Left cardiac atrium (tissue), 4 donors: ENCODE results near the gene CMTM1. TPM values are rescaled to one million over a fixed set of nuclear protein-coding genes. Genes with fewer than 3 reads are reported as not detected.
"Not testable (repeated sequence)": the region's sequence is repeated elsewhere in the genome, so short reads cannot be mapped to it uniquely, and the experiment has no call there.

Source experiments
- ATAC-seq, 2 donors: fragments of 200-7000 bp; cut with Tn5 transposase; one replicate each; pipeline ENCODE4 v1.9.1; 2020; ENCODE audit warnings: mild to moderate bottlenecking in 2 of 2, moderate library complexity in 2 of 2
- DNase-seq: peaks from one replicate; pipeline ENCODE4 v3.0.0-alpha.2; 2020
- intact Hi-C, 2 donors: fragments of 100-400 bp; cut with DNase I; formaldehyde crosslinking; loops; one replicate each; pipeline versions ENCODE4 v1.14.1 to v1.15.1; 2022 to 2023
- total RNA-seq, 2 donors: library from RNA; stranded (reverse); fragmentation: NEBNext Ultra II Directional; extraction: Animal tissue kit (Norgen Biotek cat#: 25700); gene quantifications; one replicate each; pipeline ENCODE4 v1.2.1, GENCODE V29; 2021
- donor health status: DM: no; HTN: yes; CAD: no.
- donor health status: DM: no; HTN: yes; CAD: no; lungs with severe emphysema.
- donor health status: DM: yes; HTN: yes; CAD: no.
- donor health status: Dilated cardiomyopathy.

CMTM1 gene
- total RNA-seq, 2 donors from 2014 or later, result 1.3 to 3.0 TPM

GRCh38 chr16:66581246-66581952 lies 15.2 kb downstream of the CMTM1 start:
- DNase-seq (no peak), ATAC-seq (no peak)
- intact Hi-C loops, result no loop called here

GRCh38 chr16:66585481-66586239 lies 19.4 kb downstream of the CMTM1 start:
- ATAC-seq, result peak in 1 of 2 donors; percentile 39
- DNase-seq, result no peak
- intact Hi-C loops, result no loop called here

- intact Hi-C loops, result no loop called here
- ATAC-seq (no peak), DNase-seq (no peak)
Observed at GRCh38 chr16:66587881-66588600, 21.8 kb downstream of the CMTM1 start.

- intact Hi-C loops, result no loop called here
Observed at GRCh38 chr16:66588981-66589713, 22.9 kb downstream of the CMTM1 start.

GRCh38 chr16:66590322-66590721 lies 24.1 kb downstream of the CMTM1 start:
- ATAC-seq, result no peak
- no peak for DNase-seq
- intact Hi-C loops, result no loop called here

More at GRCh38 chr16:66588981-66589713, 22.9 kb downstream of the CMTM1 start:
- DNase-seq, result no peak
- ATAC-seq, result peak; percentile 79 to 83

GRCh38 chr16:66591018-66591417 lies 24.8 kb downstream of the CMTM1 start:
- intact Hi-C loops, result no loop called here
- no peak for DNase-seq
- no peak for ATAC-seq

GRCh38 chr16:66592241-66592640 lies 26.0 kb downstream of the CMTM1 start:
- no peak for ATAC-seq
- intact Hi-C loops, result no loop called here
- no peak for DNase-seq

- ATAC-seq (no peak), DNase-seq (no peak)
- intact Hi-C loops, result no loop called here
Observed at GRCh38 chr16:66592814-66593213, 26.6 kb downstream of the CMTM1 start.

- DNase-seq, result no peak
- intact Hi-C loops, result no loop called here
- ATAC-seq, result peak in 1 of 2 donors; percentile 11
Observed at GRCh38 chr16:66594739-66595138, 28.5 kb downstream of the CMTM1 start.

GRCh38 chr16:66596559-66596958 lies 30.3 kb downstream of the CMTM1 start:
- intact Hi-C loops, DNase-seq: not testable (repeated sequence)

GRCh38 chr16:66596986-66597848 lies 31.0 kb downstream of the CMTM1 start:
- intact Hi-C loops, result no loop called here
- no peak for ATAC-seq
- no peak for DNase-seq

More at GRCh38 chr16:66596559-66596958, 30.3 kb downstream of the CMTM1 start:
- ATAC-seq, result not testable (repeated sequence)

- intact Hi-C loops, result no loop called here
- ATAC-seq (no peak), DNase-seq (no peak)
Observed at GRCh38 chr16:66598111-66598510, 31.9 kb downstream of the CMTM1 start.

GRCh38 chr16:66599726-66600125 lies 33.5 kb downstream of the CMTM1 start:
- intact Hi-C loops, result loop anchor here (10.0 kb wide), 1 partner anchor 195 kb away; no protein-coding TSS in a partner anchor
- ATAC-seq, result no peak
- no peak for DNase-seq

GRCh38 chr16:66600477-66600876 lies 34.2 kb downstream of the CMTM1 start:
- intact Hi-C loops, result loop anchor here (10.0 kb wide), 1 partner anchor 196 kb away; no protein-coding TSS in a partner anchor
- DNase-seq (no peak), ATAC-seq (no peak)

- intact Hi-C loops, result loop anchor here (10.0 kb wide), 1 partner anchor 197 kb away; no protein-coding TSS in a partner anchor
- DNase-seq, result no peak
- no peak for ATAC-seq
Observed at GRCh38 chr16:66601471-66601870, 35.2 kb downstream of the CMTM1 start.

GRCh38 chr16:66603537-66604375 lies 37.5 kb downstream of the CMTM1 start:
- intact Hi-C loops, result loop anchor here (10.0 kb wide), 1 partner anchor 199 kb away; no protein-coding TSS in a partner anchor
- ATAC-seq (peak; percentile 17 to 35), DNase-seq (peak; percentile 69)
